Activated CD4-positive, alpha-beta T cell treated with anti-CD3 and anti-CD28 coated beads, Interleukin-2, Interleukin-4, amounts not matched to agents 100 ng/mL and 50 ng/mL, durations not matched to agents 16 hours and 8 hours (primary cell): Measurements from ENCODE around the gene BCAP29.

Experiments used
- DNase-seq: peaks from one replicate; pipeline ENCODE4 v3.0.0-alpha.2; 2020; ENCODE audit warnings: low spot score

BCAP29 gene

DNA sequence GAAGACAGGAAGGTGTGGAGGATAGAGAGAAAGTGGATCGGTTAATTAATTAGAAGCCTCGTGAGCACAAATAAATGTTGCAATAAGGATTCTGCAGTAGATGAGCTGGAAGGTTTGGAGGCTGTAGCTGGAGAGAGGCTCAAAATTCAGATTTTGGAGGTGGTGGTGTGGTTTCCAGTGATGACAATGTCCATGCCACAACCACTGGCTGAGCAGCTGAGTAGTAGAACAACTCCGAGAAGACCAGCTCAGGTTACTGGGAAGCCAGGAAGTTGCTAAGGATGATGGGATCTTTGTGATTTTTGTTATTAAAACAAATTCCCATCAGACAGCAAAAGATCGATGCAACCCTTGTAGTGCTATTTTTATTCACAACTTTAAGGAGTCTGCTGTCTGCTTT, 88.2 kb downstream of the BCAP29 start:
- no peak for DNase-seq
